WI38 (cell line): ENCODE measurements around the gene MRPL42.

ENCODE experiments used
- H3K4me3 ChIP-seq: 2 replicates; pipeline ENCODE4 v1.5.1; 2011; ENCODE audit warnings: low read depth, mild to moderate bottlenecking, control low read depth, low read length
- CTCF ChIP-seq: IDR thresholded peaks from 2 replicates; pipeline ENCODE4 v1.5.1; 2012; ENCODE audit warnings: low read depth, mild to moderate bottlenecking, control low read depth, low read length

MRPL42 gene

GRCh38 chr12:93440043-93440835 is 27.1 kb upstream of the MRPL42 start:
- TF ChIP-seq CTCF = no peak
- peak overlapping the region; percentile 69 for H3K4me3 ChIP-seq

- TF ChIP-seq CTCF = no peak
- peak overlapping the region; percentile 69 for H3K4me3 ChIP-seq
Measured at GRCh38 chr12:93441081-93441616, 26.2 kb upstream of the MRPL42 start.

GRCh38 chr12:93441617-93442410 is 25.5 kb upstream of the MRPL42 start, which contains the start of gene UBE2N:
UBE2N (minus strand) TSS chr12:93441947; CDS start chr12:93441884, 63 bp downstream.
- TF ChIP-seq CTCF = no peak
- H3K4me3 ChIP-seq = peak within 1 kb of the TSS; percentile 69

GRCh38 chr12:93442411-93443340 is 24.6 kb upstream of the MRPL42 start:
- TF ChIP-seq CTCF = no peak
- H3K4me3 ChIP-seq = peak overlapping the region; percentile 69

- H3K4me3 ChIP-seq = no peak overlapping the region
- no peak for TF ChIP-seq CTCF
Measured at GRCh38 chr12:93443576-93443975, 23.7 kb upstream of the MRPL42 start.

- no peak overlapping the region for H3K4me3 ChIP-seq
- TF ChIP-seq CTCF = no peak
Measured at GRCh38 chr12:93447555-93448290, 19.6 kb upstream of the MRPL42 start.
